Erythroblast (primary cell): ENCODE results near the gene CEP131.

Source experiments
- DNase-seq, 2 experiments: peaks; one replicate each; lab custom pipeline; 2025; lab: John Stamatoyannopoulos, UW
- GATA1 ChIP-seq: IDR thresholded peaks from 2 replicates; pipeline ENCODE4 v1.6.1; 2011; ENCODE audit warnings: low read depth, mild to moderate bottlenecking, control low read depth, low read length, moderate library complexity
- POLR2A ChIP-seq: IDR thresholded peaks from 2 replicates; pipeline ENCODE4 v1.6.1; 2011; ENCODE audit warnings: mild to moderate bottlenecking, low read length

CEP131 gene

DNA sequence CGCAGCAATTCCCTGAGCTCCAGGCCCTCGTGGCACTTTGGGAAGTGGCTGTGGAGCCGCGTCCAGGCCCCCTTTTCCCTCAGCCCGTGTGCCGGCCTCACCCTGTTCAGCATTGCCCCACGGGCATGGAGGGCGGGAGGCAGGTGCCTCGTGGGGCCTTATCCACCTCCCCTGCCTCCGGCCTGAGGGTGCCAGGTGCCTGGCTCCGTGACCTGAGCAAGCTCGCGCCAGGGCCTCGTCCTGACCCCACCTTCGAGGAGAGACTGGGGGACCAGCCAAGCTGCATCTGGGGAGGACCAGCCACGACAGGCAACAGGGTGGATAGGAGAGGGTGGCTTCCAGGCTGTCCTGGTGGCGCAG lies 29.7 kb downstream of the CEP131 start:
- no peak for DNase-seq
- TF ChIP-seq GATA1: no peak
- TF ChIP-seq POLR2A: no peak

DNA sequence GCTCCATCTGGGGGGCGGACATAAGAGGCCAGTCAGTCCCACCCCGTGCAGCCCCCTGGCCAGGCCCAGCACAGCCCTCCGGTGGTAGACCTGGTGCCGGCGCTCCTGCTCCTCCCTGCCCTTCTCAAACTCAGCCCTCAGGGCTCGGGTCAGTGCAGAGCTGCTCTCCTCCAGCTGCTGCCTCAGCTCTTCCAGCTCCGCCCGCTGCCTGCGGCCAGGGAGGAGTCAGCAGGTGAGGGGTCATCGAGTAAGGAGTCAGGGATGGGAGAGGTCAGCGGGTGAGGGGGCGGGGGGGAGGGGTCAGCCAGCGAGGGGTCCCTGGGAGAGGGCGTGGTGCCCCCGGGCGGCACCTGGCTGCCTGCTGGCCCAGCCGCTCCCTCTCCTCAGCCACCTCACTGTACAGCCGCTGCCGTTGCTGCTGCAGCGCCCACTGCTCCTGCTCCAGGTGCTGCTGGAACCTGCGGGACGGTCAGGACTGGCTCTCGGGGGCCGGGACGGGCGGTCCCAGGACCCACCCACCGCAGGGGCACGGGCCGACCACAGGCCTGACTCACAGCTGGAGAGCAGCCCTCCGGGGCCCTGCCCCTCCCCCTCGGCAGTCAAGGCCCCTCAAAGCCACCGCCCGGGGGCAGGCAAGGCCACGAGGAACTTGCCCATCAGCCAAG lies 30.2 kb downstream of the CEP131 start:
- no peak for TF ChIP-seq GATA1
- DNase-seq: no peak

DNA sequence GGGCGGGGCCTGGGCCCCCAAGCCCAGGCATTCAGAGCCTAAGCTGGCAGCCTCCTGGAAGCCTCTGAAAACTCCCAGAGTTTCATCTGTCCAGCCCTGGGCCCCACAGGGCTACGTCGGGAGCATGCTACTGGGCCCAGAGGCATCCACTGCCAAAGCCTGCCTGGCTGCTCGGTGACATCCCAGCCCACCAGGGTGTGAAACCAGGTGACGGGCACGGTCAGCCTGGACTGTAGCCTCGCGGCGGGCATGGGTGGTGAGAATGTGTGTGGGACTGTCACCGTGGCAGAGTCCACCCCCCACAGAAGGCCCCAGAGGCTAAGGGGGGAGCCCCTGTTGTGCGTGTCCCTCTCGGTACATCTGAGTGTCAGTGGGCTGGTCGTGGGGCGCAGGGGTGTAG lies 31.1 kb downstream of the CEP131 start:
- DNase-seq: no peak
- TF ChIP-seq POLR2A (no peak), GATA1 (no peak)

DNA sequence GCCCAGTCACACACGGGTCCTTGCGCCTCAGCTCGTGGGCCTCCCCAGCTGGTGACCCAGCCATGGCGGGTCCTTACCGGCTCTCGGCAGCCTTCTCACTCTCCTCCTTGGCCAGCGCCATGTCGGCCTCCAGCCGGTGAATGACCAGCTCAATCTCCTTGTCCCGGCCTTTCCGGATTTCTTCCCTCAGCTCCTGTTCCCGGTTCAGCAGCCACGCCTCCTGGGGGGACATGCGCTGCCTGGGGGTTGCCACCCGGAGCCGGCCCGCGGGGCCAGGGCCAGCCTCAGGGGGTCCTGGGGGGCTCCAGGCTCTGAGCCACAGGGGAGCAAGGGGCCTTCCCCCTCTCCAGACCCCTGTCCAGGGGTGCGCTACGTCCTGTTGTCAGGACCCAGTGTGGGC lies 31.6 kb downstream of the CEP131 start:
- TF ChIP-seq POLR2A: no peak
- no peak for TF ChIP-seq GATA1
- no peak for DNase-seq

DNA sequence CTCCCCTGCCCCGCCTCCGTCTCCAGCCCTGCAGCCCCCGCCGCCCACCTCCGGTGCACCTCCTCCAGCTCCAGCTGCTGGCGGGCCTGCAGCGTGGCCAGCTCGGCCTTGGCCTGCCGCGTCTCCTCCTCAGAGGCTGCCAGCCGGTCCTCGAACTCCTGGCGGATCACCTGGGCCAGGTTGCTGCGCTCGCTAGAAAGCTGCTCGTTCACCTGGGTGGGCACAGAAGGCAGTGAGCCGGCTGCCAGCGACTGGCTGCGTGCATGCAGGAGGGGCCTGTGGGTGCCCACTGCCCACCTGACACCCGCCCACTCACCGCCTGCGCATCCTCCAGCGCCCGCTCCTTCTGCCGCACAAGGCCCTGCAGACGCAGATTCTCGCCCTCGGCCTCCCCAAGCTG lies 32.2 kb downstream of the CEP131 start:
- DNase-seq: no peak
- TF ChIP-seq GATA1: no peak
- no peak for TF ChIP-seq POLR2A

DNA sequence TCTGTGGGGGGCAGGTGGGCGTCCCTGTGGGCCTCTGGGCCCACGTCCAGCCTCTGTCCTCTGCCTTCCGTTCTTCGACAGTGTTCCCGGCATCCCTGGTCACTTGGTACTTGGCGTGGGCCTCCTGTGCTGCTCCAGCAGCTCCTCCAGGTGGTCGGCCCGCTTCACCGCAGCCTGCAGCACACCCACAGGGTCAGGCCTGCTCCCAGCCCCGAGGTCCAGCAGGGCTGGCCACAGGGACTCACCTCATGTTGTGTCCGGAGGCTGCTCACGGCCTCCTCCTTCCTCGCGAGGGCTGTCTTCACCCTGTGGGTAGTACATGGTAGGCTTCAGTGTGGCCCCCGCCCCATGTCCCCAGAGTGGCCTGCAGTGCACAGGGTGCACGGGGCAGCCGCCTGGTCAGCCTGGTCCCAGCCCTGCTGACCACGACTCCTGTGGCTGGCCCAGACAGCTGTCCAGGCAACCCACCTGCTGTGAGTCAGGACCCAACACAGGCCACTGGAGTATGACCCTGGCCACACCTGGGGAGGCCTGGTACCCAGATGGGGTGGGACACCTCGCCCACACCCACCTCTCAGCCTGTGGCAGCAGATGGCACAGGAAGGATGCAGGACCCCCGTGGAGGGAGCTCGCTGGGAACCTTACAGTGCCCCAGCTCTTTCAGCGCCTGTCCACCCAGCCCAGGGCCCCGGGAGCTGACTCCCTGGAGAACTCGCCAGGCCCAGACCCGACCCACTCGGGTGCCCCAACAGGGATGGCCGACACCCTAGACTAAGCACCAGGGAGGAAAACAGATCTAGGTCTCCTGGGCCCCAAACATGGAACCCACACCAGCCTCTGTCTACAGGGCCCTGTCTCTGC lies 32.9 kb downstream of the CEP131 start:
- TF ChIP-seq GATA1 (no peak), POLR2A (no peak)
- DNase-seq: no peak

DNA sequence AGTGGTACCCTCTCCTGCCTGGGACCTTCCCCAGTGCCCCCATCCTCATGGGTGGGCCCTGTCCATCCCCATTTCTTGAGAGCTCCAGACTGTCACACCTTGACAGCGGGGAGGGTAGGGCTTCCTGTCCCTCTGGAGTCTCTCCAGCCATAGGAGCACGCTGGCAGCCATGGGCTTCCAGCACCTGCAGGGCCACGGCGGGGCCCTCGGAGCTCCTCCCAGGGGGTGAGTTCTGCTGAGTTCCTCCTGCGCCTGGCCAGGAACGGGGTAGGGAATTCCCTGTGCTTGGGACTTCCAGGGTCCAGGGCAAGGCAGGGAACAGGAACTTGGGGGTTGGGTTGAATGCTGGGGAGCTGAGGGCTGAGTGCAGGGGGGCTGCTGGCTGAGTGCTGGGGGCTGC lies 33.7 kb downstream of the CEP131 start:
- DNase-seq: no peak
- TF ChIP-seq POLR2A (no peak), GATA1 (no peak)

DNA sequence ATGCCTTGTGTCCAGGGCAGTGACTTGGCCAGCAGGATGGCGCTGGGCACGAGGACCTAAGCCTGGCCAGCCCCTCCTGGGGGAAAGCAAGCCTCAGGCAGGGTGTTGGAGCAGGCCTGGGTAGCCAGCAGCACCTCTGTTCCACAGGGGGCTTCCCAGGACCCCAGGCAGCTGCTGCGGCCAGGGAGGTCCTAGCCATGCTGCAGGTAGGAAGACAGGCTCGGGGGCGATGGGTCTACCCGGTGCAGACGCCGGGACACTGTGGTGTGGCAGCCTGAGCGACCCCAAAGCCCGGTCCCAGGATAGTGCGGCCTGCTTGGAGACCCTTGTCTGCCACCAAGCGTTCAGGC lies 34.3 kb downstream of the CEP131 start:
- TF ChIP-seq GATA1: no peak
- TF ChIP-seq POLR2A: no peak
- no peak for DNase-seq

DNA sequence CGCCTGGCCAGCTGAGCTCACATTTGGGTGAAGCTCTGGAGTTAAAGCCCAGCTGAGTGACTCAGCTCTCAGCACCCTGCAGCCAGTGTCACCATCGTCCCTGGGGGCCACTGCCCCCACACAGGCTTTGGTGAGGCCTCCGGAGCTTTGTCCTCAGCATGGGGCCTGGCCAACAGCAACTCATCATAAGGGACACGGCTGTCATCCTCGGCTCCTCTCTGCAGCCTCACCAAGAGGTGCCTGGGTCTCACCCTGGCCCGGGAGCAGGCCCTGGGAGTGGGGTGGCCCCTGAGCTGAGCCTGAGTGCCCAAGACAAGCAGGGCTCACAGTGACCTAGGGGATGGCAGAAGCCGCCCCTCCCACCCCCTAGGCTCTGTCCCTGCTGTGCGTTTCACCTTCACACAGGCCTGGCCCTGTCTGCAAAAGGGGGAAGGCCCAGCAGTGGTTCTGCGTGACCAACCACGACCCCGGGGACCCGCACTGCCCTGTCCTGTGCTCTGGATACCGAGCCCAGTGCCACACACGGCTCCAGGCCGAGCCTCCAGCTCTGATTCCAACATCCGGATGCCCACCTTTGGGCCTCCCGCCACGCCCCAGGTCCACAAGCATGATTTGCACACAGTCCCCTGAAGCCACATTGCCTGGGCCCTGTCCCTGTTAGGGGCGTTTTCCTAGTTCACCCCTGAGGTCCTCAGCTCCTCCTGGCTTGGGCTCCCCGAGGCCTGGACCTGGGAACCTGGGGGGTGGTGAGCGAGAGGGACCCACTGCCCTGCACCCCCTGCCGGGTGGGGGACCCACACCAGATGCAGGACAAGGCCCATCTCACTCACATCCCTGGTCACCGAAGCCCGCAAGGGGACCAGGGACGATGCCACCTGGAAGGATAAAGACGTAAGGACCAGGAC lies 34.9 kb downstream of the CEP131 start:
- TF ChIP-seq GATA1 (no peak), POLR2A (no peak)
- DNase-seq: no peak

DNA sequence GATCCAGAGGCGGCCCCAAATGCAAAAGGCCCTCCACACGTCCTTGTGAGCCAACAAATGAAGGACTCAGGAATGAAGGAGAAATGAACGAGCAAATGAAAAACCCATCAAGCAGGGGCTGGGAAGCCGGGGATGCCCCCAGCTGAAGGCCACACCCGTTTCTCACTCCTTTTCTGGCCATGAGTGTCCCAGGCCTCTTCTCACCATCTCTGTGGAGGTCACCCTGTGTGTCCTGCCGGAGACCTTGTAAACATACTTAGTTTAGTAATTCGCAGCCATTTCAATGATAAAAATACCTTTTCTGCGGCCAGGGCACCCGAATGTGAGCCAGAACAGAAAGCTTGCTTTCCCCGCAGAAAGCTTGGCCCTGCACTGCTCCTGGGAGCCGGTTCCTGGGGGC lies 35.6 kb downstream of the CEP131 start:
- no peak for TF ChIP-seq POLR2A
- no peak for TF ChIP-seq GATA1
- no peak for DNase-seq

DNA sequence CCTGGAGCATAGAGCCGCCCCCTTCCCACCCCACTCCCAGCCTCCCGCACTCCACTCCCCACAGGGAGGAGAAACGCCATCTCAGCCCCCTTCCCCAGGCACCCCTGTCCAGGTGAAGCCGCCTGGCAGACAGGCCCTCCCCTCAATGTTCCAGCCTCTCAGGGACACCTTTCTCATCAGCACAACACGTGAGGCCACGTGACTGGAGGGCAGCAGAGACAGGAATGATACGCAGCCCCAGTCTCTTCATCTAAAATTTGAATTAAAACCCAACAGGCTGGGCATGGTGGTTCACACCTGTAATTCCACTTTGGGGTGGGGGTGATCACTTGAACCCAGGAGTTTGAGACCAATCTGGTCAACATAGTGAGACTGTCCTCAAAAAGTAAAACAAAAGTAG lies 36.6 kb downstream of the CEP131 start:
- no peak for TF ChIP-seq POLR2A
- TF ChIP-seq GATA1: no peak
- no peak for DNase-seq

DNA sequence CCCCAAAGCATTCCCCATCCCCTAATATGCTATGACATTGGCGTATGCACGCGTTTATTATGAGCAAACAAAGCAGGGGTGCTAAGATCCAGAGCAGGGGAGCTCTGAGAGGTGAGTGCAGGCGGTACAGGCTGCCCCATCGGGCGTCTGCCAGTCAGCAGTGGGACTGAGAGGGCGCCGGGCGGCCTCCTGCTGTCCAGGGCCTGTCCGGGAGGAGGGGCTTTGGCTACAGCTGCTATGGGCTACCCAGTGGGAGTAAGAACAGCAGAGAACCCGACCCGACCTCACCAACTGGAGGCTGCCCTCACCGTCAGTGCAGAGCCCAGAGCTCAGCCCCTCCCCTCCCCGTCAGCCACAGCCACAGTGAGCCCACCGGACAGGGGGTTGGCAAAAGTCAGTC lies 38.2 kb downstream of the CEP131 start:
- no peak for DNase-seq
- TF ChIP-seq GATA1 (no peak), POLR2A (no peak)

DNA sequence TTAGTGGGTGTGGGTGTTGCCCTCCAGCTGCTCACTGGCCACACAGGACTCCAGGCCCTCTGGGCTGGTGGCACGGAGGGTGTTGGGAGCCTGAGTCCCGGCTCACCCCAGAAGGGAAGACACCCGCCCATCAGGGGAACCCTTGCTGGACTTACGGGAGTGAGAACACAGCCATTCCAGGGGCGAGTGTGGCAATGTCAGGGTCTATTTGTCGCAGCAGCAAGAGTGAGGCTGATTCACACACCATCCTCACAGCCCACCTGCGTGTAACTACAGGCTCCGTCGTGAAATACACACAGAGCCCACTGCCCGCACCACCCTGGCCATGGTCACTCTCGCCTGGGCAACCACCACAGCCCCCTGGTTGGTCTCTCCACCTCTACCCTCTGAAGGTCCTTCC lies 39.0 kb downstream of the CEP131 start:
- TF ChIP-seq POLR2A (no peak), GATA1 (no peak)
- no peak for DNase-seq

DNA sequence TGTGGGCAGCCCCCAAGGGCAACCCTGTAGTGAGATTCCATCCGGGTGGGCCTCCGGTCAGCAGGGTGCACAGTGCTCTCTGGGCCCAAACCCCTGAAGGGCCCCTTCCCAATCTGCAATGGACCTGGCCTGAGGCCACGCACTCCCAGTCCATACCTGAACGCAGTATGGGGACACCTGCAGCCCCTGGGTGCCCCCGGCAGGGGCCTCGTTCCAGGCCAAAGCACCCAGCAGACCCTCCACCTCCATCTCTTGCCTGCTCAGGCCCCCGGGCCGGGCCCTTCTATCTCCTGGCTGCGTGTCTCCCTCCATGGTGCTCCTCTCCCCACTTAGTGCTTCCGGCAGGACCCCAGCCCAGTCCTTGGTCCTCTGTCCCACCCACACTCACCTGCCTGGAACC lies 39.4 kb downstream of the CEP131 start:
- TF ChIP-seq POLR2A (no peak), GATA1 (no peak)
- no peak for DNase-seq
